RWPE2 (cell line): ENCODE measurements around the gene SMARCA4.

Experiments used
- ATAC-seq: fragments of 200-7000 bp; cut with Tn5 transposase; 3 replicates; pipeline ENCODE4 v1.9.1; 2021; ENCODE audit warnings: low read depth
- DNase-seq: peaks from one replicate; pipeline ENCODE4 v3.0.0-alpha.2; 2020; ENCODE audit warnings: low spot score
- H3K27ac ChIP-seq: fragments of 450-650 bp; 2 replicates; pipeline ENCODE4 v1.5.1; 2017; ENCODE audit warnings: mild to moderate bottlenecking; ENCODE audit not compliant: poor library complexity, severe bottlenecking
- H3K27me3 ChIP-seq: fragments of 250-450 bp; sonication (Bioruptor Pico); 2 replicates; pipeline ENCODE4 v1.5.1; 2021; ENCODE audit warnings: mild to moderate bottlenecking, moderate library complexity; ENCODE audit not compliant: insufficient read depth, poor library complexity, severe bottlenecking
- H3K36me3 ChIP-seq: fragments of 250-450 bp; sonication (Bioruptor Pico); 2 replicates; pipeline ENCODE4 v1.5.1; 2020; ENCODE audit warnings: low read depth, mild to moderate bottlenecking, moderate library complexity
- H3K4me1 ChIP-seq: fragments of 250-450 bp; sonication (Bioruptor Pico); 2 replicates; pipeline ENCODE4 v1.5.1; 2021; ENCODE audit warnings: mild to moderate bottlenecking, moderate library complexity; ENCODE audit not compliant: insufficient read depth, poor library complexity, severe bottlenecking
- H3K4me3 ChIP-seq: fragments of 250-450 bp; sonication (Bioruptor Pico); 2 replicates; pipeline ENCODE4 v1.5.1; 2021; ENCODE audit warnings: mild to moderate bottlenecking, moderate library complexity; ENCODE audit not compliant: severe bottlenecking
- H3K9me3 ChIP-seq: fragments of 250-450 bp; sonication (Bioruptor Pico); 2 replicates; pipeline ENCODE4 v1.5.1; 2021; ENCODE audit warnings: mild to moderate bottlenecking, moderate library complexity; ENCODE audit not compliant: severe bottlenecking
- TF ChIP-seq, protein P1 (sequence below): fragments of 450-650 bp; IDR thresholded peaks from one replicate; pipeline ENCODE4 v1.5.1; 2017; ENCODE audit warnings: mild to moderate bottlenecking, moderate library complexity; ENCODE audit not compliant: poor library complexity, severe bottlenecking

The SMARCA4 gene

DNA sequence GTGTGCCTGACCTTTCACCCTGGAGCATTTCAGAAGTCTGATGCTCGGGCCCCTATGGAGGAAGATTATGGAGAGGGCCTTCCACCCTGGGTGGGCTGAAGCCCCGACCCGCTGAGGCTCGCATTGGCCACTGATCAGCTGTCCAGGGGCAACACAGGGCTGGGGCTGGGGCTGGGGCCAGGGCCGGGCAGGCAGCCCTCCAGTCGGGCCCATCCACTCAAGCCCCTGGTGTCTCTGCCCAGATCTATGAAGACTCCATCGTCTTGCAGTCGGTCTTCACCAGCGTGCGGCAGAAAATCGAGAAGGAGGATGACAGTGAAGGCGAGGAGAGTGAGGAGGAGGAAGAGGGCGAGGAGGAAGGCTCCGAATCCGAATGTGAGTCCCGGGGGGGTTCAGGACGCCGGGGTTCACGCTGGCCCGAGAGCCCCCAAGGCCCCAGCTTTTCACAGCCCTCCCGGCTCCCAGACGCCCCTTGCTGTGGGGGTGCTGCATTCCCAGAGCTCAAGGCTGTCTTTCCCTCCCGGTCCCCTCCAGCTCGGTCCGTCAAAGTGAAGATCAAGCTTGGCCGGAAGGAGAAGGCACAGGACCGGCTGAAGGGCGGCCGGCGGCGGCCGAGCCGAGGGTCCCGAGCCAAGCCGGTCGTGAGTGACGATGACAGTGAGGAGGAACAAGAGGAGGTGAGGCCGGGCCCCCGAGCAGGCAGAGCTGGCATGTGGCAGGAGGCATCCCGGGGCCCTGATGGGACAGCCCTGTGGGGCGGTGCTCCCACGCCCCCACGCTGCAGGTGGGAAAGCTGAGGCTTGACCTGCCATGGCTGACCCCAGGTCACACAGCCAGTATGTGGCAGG, 98.9 kb downstream of the SMARCA4 start:
- ATAC-seq (no peak), DNase-seq (no peak)
- H3K36me3 ChIP-seq = peaks cover 42% of the 10 kb centered on the region
- no peak overlapping the region for H3K4me3 ChIP-seq
- TF ChIP-seq, protein P1, sequence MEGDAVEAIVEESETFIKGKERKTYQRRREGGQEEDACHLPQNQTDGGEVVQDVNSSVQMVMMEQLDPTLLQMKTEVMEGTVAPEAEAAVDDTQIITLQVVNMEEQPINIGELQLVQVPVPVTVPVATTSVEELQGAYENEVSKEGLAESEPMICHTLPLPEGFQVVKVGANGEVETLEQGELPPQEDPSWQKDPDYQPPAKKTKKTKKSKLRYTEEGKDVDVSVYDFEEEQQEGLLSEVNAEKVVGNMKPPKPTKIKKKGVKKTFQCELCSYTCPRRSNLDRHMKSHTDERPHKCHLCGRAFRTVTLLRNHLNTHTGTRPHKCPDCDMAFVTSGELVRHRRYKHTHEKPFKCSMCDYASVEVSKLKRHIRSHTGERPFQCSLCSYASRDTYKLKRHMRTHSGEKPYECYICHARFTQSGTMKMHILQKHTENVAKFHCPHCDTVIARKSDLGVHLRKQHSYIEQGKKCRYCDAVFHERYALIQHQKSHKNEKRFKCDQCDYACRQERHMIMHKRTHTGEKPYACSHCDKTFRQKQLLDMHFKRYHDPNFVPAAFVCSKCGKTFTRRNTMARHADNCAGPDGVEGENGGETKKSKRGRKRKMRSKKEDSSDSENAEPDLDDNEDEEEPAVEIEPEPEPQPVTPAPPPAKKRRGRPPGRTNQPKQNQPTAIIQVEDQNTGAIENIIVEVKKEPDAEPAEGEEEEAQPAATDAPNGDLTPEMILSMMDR = no peak
- H3K27me3 ChIP-seq = no peaks in the 10 kb centered on the region
- no peak overlapping the region for H3K27ac ChIP-seq
- H3K9me3 ChIP-seq = no peaks in the 10 kb centered on the region
- no peaks in the 10 kb centered on the region for H3K4me1 ChIP-seq

DNA sequence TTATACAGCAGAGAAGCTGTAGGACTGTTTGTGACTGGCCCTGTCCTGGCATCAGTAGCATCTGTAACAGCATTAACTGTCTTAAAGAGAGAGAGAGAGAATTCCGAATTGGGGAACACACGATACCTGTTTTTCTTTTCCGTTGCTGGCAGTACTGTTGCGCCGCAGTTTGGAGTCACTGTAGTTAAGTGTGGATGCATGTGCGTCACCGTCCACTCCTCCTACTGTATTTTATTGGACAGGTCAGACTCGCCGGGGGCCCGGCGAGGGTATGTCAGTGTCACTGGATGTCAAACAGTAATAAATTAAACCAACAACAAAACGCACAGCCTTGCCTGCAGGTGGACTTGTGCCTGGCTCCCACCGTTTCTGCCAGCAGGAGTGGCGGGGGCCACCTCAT, 101.1 kb downstream of the SMARCA4 start:
- Histone ChIP-seq H3K4me3 (no peak overlapping the region), H3K27me3 (no peaks in the 10 kb centered on the region), H3K4me1 (no peaks in the 10 kb centered on the region), H3K36me3 (peaks cover 30% of the 10 kb centered on the region), H3K27ac (no peak overlapping the region), H3K9me3 (no peaks in the 10 kb centered on the region)
- TF ChIP-seq, protein P1 = no peak
- ATAC-seq (no peak), DNase-seq (no peak)

DNA sequence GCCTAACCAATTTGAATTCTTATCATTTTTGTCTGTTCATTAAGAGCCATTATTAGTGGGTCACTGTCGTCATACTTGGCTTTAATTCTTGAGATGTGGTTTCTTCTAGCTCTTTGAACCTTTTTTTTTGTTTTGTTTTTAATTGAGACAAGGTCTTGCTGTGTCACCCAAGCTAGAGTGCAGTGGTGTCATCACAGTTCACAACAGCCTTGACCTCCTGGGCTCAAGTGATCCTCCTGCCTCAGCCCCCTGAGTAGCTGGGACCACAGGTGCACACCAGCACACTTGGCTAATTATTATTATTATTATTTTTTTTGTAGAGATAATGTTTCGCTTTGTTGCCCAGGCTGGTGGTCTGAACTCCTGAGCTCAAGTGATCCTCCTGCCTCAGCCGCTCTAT, 102.6 kb downstream of the SMARCA4 start:
- DNase-seq = no peak
- no peak for ATAC-seq
- H3K4me1 ChIP-seq = no peaks in the 10 kb centered on the region
- H3K9me3 ChIP-seq = no peaks in the 10 kb centered on the region
- no peak overlapping the region for H3K27ac ChIP-seq
- no peaks in the 10 kb centered on the region for H3K27me3 ChIP-seq
- TF ChIP-seq, protein P1 = no peak
- no peak overlapping the region for H3K4me3 ChIP-seq
- H3K36me3 ChIP-seq = peaks cover 36% of the 10 kb centered on the region

DNA sequence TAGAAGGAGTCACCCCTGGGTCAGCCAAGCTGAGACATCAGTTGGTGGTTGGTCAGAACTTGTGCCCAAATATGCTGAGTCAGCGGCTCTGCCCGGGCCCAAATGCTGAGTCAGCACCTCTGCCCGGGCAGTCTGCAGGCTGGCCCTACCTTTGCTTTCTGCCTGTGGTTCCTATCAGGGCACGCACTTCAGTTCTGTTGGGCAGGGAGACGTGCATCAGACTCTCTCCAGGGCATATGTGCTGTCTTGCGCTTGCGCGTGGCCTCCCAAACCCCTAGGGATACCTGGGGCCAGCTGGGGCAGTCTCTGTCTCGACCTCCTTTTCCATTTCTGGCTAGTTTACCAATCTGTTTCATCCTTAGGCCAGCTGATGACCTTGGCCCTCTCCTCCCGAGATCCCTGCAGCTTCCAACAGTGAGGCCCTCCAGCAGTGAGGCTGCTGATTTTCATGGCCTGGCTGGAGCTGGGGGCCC, 104.0 kb downstream of the SMARCA4 start:
- TF ChIP-seq, protein P1 = no peak
- H3K27me3 ChIP-seq = no peaks in the 10 kb centered on the region
- peaks cover 28% of the 10 kb centered on the region for H3K36me3 ChIP-seq
- H3K9me3 ChIP-seq = no peaks in the 10 kb centered on the region
- H3K4me1 ChIP-seq = no peaks in the 10 kb centered on the region
- no peak for DNase-seq
- no peak overlapping the region for H3K27ac ChIP-seq
- ATAC-seq = no peak; the same call in 2 of the 3 replicates
- H3K4me3 ChIP-seq = no peak overlapping the region

DNA sequence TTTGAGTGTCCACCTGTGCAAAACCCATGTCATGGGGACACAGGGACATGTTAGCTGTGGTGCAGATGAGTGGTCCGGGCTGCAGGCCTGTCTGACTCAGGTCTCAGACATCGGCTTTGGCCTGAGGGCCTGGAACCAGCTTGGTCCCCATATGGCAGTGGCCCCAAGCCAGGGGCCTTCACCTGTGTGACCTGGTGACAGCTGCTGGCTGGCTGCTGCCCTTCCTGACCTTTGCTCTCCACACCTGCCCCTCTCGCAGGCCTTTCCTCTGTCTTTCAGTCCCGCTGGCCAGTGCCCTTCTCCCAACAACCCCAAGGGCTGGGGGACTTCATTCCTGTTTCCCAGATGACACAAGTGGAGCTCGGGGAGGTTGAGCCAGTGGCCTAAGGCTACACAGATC, 105.5 kb downstream of the SMARCA4 start:
- no peak for DNase-seq
- no peak overlapping the region for H3K27ac ChIP-seq
- no peak overlapping the region for H3K4me3 ChIP-seq
- ATAC-seq = no peak
- H3K27me3 ChIP-seq = no peaks in the 10 kb centered on the region
- TF ChIP-seq, protein P1 = no peak
- no peaks in the 10 kb centered on the region for H3K9me3 ChIP-seq
- H3K4me1 ChIP-seq = no peaks in the 10 kb centered on the region
- H3K36me3 ChIP-seq = peaks cover 17% of the 10 kb centered on the region
